ENCODE results near the gene SH3BP5L. TPM values are rescaled to one million over a fixed set of nuclear protein-coding genes. Genes with fewer than 3 reads are reported as not detected.

SH3BP5L gene
- total and polyA plus RNA-seq, 2 of the 8 experiments (the other 6 are each of a cell fraction or from before 2014, with no cell fraction given), result 20.2 to 28.4 TPM

DNA sequence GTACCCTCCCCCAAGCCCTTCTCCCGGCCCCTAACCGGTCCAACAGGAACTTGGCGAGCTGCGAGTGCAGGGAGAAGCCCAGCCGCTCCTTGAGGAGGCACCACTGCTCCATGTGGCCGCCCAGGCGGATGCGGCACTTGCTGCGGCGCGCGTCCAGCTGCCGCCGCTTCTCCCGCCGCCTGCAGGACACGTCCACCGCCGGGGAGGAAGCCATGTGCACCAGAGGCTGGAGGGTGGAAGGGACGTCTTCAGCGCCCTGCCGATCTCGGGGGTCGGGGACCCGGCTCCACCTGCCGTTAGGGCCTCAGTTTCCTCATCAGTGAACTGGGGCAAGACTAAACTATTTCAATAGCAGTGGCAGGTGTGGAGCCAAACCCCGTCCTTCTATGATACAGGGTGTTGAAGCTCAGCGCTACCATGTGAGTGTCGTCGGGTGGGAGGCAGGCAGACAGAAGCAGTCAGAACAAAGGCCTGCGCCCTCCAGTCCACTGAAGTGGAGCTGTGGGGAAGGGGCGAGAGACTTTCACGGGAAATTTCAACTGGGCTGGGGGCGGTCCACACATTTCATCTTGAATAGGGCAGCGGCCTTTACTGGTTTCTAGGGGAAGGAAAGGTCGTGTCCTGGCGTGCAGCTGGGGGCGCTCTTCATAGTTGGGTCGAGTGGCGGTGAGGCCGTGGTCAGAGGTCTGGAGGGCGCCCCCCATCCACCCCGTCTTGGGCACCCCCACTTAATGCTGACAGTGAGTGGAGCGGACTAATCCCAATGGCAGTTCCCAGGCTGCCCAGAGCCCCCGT lies 32.6 kb upstream of the SH3BP5L start (continued):
- TF ChIP-seq, protein P1, sequence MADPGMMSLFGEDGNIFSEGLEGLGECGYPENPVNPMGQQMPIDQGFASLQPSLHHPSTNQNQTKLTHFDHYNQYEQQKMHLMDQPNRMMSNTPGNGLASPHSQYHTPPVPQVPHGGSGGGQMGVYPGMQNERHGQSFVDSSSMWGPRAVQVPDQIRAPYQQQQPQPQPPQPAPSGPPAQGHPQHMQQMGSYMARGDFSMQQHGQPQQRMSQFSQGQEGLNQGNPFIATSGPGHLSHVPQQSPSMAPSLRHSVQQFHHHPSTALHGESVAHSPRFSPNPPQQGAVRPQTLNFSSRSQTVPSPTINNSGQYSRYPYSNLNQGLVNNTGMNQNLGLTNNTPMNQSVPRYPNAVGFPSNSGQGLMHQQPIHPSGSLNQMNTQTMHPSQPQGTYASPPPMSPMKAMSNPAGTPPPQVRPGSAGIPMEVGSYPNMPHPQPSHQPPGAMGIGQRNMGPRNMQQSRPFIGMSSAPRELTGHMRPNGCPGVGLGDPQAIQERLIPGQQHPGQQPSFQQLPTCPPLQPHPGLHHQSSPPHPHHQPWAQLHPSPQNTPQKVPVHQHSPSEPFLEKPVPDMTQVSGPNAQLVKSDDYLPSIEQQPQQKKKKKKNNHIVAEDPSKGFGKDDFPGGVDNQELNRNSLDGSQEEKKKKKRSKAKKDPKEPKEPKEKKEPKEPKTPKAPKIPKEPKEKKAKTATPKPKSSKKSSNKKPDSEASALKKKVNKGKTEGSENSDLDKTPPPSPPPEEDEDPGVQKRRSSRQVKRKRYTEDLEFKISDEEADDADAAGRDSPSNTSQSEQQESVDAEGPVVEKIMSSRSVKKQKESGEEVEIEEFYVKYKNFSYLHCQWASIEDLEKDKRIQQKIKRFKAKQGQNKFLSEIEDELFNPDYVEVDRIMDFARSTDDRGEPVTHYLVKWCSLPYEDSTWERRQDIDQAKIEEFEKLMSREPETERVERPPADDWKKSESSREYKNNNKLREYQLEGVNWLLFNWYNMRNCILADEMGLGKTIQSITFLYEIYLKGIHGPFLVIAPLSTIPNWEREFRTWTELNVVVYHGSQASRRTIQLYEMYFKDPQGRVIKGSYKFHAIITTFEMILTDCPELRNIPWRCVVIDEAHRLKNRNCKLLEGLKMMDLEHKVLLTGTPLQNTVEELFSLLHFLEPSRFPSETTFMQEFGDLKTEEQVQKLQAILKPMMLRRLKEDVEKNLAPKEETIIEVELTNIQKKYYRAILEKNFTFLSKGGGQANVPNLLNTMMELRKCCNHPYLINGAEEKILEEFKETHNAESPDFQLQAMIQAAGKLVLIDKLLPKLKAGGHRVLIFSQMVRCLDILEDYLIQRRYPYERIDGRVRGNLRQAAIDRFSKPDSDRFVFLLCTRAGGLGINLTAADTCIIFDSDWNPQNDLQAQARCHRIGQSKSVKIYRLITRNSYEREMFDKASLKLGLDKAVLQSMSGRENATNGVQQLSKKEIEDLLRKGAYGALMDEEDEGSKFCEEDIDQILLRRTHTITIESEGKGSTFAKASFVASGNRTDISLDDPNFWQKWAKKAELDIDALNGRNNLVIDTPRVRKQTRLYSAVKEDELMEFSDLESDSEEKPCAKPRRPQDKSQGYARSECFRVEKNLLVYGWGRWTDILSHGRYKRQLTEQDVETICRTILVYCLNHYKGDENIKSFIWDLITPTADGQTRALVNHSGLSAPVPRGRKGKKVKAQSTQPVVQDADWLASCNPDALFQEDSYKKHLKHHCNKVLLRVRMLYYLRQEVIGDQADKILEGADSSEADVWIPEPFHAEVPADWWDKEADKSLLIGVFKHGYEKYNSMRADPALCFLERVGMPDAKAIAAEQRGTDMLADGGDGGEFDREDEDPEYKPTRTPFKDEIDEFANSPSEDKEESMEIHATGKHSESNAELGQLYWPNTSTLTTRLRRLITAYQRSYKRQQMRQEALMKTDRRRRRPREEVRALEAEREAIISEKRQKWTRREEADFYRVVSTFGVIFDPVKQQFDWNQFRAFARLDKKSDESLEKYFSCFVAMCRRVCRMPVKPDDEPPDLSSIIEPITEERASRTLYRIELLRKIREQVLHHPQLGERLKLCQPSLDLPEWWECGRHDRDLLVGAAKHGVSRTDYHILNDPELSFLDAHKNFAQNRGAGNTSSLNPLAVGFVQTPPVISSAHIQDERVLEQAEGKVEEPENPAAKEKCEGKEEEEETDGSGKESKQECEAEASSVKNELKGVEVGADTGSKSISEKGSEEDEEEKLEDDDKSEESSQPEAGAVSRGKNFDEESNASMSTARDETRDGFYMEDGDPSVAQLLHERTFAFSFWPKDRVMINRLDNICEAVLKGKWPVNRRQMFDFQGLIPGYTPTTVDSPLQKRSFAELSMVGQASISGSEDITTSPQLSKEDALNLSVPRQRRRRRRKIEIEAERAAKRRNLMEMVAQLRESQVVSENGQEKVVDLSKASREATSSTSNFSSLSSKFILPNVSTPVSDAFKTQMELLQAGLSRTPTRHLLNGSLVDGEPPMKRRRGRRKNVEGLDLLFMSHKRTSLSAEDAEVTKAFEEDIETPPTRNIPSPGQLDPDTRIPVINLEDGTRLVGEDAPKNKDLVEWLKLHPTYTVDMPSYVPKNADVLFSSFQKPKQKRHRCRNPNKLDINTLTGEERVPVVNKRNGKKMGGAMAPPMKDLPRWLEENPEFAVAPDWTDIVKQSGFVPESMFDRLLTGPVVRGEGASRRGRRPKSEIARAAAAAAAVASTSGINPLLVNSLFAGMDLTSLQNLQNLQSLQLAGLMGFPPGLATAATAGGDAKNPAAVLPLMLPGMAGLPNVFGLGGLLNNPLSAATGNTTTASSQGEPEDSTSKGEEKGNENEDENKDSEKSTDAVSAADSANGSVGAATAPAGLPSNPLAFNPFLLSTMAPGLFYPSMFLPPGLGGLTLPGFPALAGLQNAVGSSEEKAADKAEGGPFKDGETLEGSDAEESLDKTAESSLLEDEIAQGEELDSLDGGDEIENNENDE (IDR thresholded peaks at IDR 0.05; ENCODE audit: insufficient replicate concordance, low read length), result no peak
- TF ChIP-seq ASH2L (IDR thresholded peaks at IDR 0.05; ENCODE audit: low read length), result peak; percentile 35
- TF ChIP-seq TBP (IDR thresholded peaks at IDR 0.05; ENCODE audit: low read depth, low read length), result peak; percentile 42
- no peak for TF ChIP-seq GTF2F1 (IDR thresholded peaks at IDR 0.05; ENCODE audit: borderline replicate concordance, low read depth, low read length)
- TF ChIP-seq SIX5 (IDR thresholded peaks at IDR 0.05; ENCODE audit: low read depth, low read length), result no peak
- TF ChIP-seq POU5F1 (IDR thresholded peaks at IDR 0.05; ENCODE audit: low read depth, low read length), result no peak
- no peak for TF ChIP-seq CBX5 (IDR thresholded peaks at IDR 0.05; ENCODE audit: low read depth, low read length)
- no peak for TF ChIP-seq HDAC6 (IDR thresholded peaks at IDR 0.05; ENCODE audit: low read depth, low read length)
- no peak for TF ChIP-seq CTBP2 (IDR thresholded peaks at IDR 0.05; ENCODE audit: borderline replicate concordance, insufficient read depth, insufficient read length, low read length)
- peak; percentile 46 to 55 for TF ChIP-seq RAD21 (IDR thresholded peaks at IDR 0.05 in 1 of 2, conservative IDR thresholded peaks at IDR 0.05 in 1 of 2; ENCODE audit: low read depth in 2 of 2, low read length in 2 of 2)

All from H1 (cell line).